HG03103 (cell line): Measurements from ENCODE around the gene PCNX2.
A peak's percentile ranks its signal among the peaks of the same experiment; 100 is the strongest.

ENCODE experiments used
- ATAC-seq: cut with Tn5 transposase; IDR thresholded peaks from one replicate; pipeline ENCODE4 v1.9.1; 2021; ENCODE audit warnings: low read depth; ENCODE audit not compliant: unreplicated experiment

The PCNX2 gene

DNA sequence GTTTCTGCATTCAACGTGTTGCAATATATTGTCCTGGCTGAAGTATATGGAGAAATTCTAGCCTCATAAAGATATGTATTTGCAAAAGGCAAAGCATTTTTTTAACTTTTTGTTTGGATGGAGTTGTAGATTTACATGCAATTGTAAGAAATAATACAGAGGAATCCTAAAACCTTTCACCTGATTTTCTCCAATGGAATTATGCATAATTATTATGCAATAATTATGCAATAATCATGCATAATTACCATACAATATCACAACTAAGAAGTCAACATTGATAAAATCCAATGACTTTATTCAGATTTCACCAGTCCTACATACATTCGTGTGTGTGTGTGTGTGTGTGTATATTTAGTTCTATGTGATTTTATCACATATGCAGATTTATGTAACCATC is 24.5 kb upstream of the PCNX2 start:
- no peak for ATAC-seq

DNA sequence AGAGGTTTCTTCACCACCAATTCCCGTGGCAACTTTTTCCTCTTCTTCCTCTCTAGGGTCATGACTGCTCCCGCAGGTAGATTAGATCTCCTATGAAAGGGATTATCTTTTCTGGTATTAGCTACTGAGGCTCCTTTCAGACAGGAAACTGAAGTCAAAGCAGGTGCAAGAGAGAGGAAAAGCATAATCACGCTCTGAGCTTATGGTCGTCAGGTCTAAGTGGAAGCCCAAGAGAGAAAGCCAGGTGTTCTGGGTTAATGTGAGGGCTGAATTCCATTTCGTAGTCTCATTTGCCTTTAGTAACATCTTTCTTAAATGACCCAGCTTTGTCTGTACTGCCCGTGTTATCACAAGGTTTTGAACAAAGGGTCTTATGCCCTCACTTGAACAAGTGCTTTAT is 23.7 kb upstream of the PCNX2 start:
- ATAC-seq, result no peak

DNA sequence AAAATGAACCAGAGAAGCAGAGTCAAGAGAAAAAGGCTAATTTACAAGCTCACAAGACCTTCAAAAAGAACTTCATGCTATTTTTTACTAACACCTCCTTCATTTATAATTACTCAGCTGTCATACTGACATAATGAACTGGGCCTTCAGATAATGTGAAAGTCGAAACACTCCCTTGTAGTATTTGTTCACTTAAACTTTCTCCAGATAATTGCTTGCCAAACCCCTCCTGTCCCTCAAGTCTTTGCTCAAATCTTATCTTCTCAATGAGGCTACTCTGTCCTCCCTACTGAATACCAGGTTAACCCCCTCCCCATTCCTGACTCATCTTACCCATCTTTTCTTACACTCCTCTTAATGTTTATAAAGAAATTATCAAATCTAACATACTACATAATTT is 20.9 kb upstream of the PCNX2 start:
- no peak for ATAC-seq

DNA sequence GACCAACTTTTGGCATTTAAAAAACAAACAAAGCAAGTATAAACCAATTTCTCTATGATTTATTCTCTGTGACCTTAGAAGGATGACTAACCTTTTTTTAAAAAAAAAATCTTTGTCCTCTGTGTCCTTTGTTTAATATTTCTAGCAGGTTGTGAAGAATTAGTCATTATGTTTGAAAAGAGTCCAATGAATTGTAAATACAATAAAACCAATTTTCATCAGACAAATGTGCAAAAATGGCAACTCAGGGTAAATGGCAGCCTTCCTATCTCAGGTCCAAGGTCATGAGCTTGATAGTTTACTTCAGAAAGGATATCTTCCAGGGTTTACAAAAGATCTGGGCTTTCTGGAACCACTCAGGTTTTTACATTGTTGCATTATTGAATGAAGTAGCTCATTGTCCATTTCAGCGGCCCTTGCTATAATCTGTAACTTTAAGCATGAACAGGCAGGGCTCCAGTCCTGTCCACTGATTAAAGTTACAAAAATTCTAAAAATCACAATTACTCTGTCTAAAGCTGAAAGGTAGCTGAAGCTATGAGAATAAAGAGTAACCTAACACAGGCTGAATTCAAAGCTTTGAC is 20.3 kb upstream of the PCNX2 start:
- no peak for ATAC-seq

DNA sequence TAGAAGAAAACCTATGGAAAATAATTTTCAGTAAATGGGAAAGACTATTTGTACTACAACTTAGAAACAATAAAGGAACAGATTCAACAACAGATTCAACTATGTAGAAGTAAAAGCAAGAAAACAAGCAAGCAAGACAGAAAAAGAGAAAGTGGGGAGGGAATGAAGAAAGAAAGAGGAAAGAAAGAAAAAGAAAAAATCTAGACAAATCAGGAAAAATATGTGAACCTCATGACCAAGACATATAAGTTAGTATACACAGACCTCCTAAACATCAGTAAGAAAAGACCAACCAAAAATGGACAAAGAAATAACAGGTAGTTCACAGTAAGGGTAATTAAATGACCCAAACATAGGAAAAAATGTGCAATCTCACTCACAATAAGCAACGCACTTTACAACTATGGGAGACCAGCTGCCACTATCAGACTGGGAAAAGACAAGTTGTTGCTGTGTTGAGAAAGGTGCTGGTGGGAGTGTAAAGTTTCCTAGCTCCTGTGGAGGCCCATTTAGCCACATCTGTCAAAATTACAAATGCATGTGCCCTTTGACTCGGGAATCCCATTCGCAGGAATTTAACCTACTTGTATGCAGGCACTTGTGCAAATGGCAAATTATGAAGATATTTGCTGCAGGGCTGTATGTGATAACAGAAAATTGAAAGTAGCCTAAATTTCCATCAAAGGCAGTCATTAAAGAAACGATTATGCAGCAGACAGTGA is 18.1 kb upstream of the PCNX2 start:
- ATAC-seq, result no peak

DNA sequence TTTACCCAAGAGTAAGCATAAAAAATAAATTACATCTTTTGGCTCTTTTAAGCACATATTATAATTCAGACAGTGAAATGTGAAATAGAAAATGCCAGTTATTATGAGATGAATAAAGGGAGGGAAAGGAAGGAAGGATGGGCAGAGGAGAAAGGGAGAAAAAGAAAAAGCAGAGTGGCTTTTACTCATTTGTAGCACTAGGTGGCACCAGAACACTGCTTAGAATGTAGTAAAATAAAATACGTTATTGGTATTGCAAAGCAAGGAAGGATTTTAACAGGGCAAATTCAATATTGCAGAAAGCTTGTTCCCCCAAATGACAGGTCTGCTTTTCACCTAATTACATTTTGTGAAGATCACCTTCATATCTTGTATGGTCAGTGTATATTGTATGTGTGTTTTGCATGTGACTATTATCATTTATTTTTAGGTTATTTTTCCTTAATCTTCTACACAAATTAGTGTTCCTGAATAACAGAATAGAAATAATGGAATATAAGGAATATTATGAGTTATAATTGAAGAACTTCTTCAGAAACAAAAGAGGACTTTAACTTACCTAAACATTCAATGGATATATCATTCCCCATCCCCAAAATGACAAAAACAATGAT is 9.1 kb upstream of the PCNX2 start:
- ATAC-seq, result no peak

DNA sequence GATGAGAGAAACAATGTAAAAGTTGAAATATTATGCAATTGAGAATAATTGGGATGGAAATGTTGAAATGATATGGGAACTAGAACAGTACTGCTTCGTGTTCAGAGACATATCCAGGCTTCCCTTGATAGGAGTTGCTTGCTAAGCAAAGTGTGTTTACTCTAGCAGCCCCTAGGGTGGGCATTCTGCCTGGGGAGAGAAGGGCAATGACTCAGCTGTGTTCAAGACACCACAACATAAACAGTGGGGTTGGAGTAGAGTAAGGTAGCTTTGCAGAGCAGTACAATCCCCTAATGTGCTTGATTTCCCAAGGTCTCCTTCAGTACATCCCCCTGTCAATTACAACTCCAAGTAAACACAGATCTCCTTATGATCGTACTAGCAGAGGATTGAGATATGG is 4.8 kb upstream of the PCNX2 start:
- no peak for ATAC-seq

DNA sequence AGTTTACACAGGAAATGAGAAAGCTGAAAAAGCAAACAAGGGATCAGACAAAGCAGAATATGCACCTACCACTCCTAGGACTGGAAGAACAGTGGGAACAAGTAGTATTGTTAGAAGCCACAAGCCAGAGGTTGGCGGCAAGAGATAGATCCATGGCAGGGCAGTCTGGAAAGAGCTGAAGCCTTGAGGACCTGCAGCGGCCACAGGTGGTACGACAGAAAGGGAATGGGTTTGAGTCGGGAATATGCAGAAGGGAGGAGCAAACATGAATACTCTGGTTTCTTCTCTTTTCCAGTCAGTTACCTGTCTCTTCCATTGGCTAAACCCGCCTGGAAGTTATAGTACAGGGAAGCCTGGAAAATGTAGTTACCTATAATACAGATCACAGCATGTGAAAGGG is 3.9 kb upstream of the PCNX2 start:
- no peak for ATAC-seq

DNA sequence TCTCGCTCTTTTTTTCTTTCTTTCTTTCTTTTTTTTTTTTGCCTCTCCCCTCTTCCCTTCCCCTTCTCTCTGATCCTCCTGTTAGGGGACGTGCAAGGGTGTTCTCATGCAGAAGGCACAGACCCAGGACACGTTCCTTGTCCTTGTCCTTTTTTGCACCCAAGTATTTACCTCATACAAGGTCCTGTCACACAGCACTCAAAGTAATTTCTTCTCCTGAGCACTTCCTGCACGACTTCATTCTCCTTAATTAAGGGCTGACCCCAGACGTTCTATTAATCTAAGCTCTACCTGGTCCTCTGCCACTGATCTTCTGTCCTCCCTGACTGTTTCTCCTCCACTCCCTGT is 424 bp upstream of the PCNX2 start:
- no peak for ATAC-seq

DNA sequence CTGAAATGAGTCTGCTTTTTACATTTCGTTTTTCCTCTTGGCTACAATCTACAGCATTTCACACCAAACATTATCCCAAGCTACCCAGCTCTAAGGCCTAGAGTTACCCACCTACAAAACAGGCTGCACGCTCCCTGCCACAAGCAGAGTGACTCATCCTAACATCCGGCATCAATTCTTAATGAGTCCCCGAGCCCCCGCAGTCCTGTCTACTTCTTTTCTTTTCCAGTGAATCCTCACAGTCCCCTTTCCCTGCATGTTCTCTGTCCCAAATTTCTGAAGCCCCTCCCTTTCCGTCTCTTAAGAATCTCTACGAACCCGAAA is 650 bp downstream of the PCNX2 start:
- peak; percentile 37 for ATAC-seq

DNA sequence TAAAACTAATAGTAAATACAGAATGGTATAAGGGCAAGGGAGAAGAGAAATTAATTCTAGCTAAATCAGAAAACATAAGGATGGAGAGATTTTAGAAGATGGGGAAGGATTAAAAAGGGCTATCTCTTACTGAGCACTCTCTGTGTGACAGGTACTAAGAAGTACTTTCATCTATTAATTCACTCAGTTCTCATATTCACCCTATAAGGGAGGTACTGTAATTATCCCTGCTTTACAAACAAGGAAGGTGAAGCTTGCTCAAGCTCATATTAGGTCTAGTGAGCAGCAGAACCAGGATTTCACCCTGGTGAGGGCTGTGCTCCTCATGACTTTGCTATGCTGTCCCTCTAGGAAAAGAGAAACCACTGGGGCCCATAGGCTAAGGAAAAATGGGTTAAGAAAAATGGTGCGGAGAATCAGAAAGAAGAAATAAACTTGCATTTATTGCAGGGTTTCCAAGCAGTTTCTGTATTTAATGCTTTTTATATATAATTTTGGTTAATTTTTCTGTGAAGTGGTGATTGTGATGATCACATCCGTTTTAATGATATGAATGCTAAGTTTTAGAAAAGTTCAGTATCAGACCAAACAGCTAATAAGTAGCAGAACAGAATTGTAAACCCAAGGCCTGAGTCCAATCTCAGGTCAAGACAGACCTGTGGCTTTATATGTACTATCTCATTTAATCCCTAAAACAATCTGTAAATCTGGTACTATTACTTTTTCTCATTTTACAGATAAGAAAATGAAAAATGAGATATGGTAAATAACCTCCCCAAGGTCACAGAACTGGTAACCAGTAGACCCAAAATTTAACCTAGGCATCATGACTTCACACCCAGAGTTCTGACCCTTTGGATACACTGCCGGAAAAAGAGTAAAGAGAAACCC is 1.7 kb downstream of the PCNX2 start:
- no peak for ATAC-seq

DNA sequence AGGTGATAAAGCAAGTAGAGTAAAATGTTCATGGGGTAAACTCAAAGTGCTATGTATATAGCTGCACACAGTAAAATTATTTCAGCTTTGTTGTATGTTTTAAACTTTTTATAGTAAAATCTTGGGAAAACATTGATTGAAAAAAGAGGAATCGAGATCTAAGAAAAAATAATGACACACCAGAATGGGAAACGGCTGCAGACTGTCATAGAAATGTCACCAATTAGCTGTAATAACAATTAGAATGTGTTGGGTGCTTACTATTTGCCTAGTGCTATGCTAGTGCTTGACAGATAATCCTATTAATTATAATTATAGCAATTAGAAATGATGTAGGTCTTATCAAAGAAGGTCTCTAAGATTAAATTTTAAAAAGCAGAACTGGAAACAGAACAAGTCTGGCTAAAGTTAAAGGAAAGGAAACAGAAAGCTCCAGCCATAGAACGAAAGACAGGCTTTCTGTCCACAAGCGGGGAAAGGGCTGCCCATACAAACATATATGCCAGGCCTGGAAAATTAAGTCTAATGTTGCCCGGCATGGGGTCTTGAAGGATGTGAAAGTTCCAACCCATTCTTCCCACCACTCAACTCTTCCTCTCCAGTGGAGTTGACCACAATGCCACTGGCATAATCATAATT is 5.0 kb downstream of the PCNX2 start:
- no peak for ATAC-seq

DNA sequence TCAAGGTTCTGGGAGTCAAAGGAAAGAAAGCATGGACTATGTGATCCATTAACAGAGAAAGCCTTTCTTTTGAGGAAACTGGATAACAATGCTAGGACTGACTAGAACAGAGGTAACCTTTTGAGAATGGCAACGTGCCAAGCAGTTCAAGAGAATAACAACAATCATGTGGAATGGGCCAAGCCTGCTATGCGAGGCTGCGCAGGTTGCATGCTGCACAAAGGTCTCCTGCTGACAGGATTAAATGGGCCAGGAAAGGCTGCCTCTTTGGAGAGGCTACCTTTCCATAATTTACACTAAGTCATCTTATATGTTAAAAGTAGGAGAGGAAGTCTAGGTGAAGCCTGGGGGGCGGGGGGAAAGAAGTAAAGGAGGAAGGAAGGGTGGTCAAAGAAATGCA is 5.8 kb downstream of the PCNX2 start:
- no peak for ATAC-seq

DNA sequence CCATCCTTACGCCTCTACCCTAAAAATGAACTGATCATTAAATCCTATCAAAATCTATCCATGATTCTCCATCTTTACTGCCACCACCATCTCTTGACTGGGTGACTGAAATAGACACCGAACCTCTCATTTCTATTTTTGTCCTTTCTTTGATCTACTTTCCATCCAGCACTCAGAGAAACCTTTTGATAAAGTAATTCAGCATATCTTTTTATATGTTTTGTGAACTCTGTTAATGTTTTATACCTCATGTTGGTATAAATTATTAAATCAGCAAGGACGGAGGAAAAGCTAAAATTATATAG is 13.0 kb downstream of the PCNX2 start:
- no peak for ATAC-seq

DNA sequence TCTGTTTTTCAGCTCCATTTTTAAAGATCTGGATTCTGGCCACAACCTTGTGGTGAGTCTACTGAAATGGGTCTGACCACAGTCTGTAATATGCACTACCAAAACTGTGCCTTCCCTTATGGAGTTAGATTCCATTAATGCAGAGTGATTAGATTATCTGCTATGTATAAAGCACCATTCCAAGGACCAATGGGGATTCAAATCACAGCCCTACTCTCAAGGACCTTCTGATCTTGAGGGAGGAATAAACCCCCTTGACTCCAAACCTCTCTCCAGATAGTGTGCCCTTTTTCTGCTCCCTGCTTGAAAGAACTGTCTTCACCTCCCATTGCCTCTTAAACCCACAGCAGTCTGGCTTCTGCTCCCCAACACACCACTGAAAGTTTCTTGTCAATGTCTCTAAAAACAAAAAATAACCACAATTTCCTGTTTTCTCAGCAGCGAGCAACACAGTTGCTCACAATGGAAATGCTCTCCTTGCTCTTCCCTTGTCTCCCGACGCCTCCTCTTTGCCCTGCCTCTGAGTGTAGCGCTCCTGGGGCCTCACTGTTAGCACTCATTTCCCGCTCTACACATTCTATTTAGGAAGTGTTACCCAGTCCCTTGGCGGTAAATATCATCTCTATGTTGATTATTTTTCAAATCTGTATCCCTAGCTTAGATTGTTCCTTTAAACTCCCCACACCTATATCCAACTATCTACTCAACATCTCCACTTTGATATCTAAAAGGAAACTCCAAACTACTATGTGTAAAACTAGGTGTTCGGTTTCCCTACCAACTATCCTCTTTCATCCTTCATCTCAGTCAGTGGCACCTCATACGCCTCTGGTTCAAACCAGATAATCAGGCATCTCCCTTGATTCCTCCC is 13.6 kb downstream of the PCNX2 start:
- peak; percentile 88 for ATAC-seq

DNA sequence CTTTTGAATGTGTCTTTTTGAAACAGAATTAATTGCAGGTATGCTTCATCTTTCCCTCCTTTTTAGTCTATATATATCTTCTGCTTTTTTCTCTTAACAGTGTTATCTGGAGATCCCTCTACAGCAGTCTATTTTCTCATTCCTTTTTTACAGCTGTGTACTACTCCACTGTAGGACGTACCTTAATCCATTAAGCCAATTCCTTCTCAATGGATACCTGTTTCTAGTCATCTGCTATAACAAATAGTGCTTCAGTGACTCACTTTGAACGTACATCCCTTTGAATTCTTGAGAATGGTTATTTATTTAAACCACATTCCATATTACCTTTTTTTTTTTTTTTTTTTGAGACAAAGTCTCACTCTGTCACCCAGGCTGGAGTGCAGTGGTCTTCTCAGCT is 15.6 kb downstream of the PCNX2 start:
- no peak for ATAC-seq

DNA sequence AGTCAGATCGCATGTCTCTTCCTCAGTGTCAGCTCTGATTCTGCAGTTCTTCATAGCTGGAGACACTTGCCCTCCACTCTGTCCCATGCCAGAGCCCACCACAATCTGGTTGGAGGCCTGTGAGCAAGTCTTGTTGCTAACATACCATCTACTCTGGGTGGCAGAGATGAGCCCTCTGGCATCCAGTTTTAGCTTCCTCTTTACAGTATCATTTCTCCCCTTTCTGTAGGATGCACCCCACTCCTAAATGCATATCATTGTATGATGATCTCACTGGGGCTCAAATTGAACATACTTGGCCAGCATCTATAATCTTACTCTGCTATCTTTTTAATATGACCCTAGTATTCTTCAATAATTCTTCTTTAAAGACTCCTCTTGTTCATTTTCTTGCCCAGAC is 16.9 kb downstream of the PCNX2 start:
- ATAC-seq, result no peak

DNA sequence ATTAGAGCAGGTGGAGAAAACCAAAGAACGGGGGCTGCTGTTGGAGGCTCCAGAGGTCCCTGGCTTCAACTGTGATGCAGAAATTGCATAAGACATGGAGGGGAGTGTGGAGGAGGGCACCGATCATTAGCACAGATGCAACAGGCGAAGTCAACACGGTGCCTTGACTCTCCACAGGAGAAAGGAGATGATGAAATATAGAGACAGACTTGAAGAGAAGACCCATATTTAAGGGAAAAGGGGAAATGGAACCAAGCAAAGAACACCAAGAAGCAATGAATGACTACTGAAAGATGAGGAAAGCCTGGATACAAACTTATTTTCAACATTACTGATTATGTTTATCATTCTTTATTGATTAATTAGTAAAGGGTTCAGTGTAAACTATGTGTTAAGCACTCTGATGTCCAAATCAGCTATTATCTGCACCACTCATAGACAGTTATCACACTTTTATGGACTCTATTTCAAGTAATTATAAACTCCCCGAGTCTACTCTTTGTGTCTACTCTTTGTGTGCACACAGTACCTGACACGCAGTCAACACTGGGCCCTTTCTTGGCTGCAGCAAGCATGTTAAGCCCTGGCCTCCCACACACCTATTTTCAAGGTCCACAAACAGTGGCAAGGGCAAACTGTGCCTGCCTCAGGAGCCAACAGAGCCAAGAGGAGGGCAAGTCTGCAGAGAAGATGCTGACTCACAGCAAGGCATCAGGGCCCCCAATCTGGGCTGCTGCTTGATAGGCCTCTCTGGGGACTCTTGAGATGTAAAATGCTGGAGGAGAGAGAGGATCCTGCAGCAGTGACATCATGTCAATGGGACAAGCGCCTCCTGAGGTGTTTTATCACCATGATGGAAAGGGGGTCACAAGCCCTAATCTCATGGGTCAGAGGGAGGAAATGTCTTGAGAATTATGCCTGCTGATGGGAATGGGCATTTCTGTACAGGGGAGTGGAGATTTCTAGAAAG is 17.6 kb downstream of the PCNX2 start:
- ATAC-seq, result no peak

DNA sequence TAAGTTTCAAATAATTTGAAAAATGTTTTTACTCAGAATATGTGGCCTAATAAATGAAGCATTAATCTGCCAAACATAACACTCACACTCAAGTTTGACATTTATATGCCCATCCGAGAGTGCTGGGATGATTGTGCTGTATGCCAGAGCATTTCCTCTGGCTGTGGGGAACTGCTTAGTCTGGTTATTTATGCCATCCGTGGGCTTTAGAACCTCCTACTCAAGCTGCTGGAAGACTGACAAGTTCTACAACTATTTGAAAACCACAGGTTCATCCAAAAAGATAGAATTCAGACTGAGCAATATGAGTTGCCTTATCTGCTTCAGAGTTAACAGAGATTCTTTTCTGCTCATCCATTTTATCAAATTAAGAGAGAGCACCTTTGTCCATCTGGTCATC is 25.9 kb downstream of the PCNX2 start:
- no peak for ATAC-seq
